Activated effector memory CD4-positive, alpha-beta T cell treated with Interleukin-2 at 50 U/mL for 16 hours (primary cell): ENCODE results near the gene ELP1.
"Not testable (repeated sequence)": the region's sequence is repeated elsewhere in the genome, so short reads cannot be mapped to it uniquely, and the experiment has no call there.

Experiments
- DNase-seq: peaks from one replicate; pipeline ENCODE4 v3.0.0-alpha.2; 2020

ELP1 gene

DNA sequence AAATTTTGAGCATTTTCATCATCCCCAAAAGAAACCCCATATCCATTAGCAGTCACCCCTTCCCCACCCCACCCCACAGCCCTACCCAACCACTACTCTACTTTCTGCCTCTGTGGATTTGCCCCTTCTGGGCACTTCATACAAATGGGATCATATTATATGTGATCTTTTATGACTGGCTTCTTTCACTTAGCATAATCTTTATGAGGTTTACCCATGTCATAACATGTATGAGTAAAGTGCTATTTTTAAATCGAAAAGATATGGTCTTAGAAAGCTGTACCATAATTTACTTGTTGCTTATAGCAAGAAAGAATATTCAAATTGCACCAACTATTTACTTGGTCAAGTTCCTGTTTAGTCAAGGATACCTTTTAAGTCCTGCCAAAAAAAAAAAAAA, 12.7 kb downstream of the ELP1 start:
- DNase-seq, result no peak

DNA sequence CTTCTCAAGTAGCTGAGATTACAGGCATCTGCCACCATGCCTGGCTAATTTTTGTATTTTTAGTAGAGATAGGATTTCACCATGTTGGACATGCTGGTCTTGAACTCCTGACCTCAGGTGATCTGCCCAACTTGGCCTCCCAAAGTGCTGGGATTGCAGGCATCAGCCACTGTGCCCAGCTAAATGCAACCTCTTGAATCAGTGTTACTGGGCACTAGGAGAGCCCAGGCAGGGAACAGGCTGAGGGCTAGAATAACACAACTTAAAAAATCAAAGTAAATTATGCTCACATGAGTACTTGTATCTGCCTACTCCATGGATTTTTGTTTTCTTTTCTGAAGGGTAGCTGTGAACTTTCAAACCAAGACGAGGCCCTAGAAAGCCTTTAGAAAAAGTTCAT, 13.5 kb downstream of the ELP1 start:
- not testable (repeated sequence) for DNase-seq

DNA sequence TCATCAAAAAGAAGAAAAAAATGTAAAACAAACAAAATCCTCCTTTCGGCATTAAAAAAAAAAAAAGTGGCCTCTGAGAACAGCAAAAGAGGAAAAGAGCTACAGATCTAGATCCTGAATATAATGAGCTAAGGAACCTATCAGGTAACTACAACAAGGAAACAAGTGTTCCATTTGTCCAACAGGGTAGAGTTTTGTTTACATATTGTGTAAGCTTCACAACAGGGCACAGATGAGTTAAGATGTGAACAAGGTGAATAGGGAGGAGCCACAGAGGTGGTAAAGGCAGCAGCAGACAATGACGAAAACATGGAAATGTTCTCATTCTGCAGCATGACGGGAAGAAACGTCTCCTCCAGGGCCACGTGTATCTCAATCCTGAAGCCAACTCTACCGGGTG, 14.4 kb downstream of the ELP1 start:
- no peak for DNase-seq

DNA sequence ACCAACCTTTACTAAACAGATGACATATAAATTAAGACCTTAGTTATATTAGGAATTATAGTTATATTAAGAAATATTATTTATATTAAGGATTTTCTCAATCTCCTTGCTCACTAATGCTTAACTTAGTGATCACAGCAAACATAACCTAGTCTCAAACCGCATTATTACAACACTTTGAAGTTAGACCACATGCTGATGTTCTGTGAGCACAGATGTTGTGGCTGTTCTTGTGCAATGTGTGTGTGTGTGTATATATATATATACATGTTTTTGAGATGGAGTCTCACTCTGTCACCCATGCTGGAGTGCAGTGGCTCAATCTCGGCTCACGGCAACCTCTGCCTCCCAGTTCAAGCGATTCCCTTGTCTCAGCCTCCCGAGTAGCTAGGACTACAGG, 20.5 kb downstream of the ELP1 start:
- DNase-seq, result no peak

DNA sequence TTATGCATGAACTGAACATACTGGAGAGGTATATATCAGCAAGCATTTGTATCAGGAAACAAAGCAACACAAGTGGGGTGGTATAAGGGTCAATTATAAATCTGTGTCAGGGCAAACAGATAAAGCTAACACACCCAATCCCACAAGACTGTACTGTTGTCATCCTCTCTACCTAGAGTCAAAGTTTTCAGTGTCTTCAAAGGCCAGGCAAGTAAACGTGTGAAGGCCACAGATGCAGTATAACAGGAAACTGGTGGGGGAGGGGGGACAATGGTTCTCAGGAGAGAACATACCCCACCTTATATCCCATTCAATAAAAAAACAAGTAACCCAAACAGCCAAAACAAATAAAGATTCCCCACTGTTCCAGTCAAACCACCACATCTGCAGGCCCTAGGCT, 22.1 kb downstream of the ELP1 start:
- no peak for DNase-seq

DNA sequence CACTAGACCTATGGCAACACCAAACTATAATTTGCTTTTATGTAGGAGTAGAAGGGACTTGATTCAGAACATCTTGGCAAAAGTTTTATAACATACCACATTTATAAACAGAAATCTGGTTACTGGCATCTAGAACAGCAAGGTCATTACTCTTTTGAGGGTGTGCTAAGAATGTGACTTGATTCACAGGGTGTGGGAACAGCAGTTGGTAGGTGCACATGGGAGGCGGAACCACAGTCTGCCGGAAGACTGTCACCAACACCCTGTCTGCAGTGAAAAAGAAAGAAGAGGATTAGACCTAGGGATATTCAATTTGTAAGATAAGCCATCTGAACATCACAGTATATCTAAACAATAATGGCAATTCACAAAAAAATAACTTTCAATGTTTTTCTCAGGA, 23.0 kb downstream of the ELP1 start:
- no peak for DNase-seq

DNA sequence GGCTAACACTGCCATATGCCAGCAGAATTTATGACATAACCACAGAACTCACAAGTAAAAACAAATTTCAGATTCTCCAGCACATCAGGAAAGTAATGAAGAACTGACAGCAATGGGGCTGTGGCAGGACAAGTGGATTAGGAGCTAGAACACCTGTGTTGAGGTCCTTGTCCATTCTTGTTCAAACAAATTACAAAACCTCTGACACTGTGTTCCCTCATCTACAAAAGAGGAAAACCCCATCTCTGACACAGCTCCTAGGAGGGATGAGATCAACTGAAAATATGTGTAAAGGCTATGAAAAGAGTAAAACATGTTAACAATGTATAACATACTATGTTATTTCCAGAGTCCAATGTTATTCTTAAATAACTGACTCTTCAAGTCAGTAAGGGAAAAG, 23.5 kb downstream of the ELP1 start:
- no peak for DNase-seq

DNA sequence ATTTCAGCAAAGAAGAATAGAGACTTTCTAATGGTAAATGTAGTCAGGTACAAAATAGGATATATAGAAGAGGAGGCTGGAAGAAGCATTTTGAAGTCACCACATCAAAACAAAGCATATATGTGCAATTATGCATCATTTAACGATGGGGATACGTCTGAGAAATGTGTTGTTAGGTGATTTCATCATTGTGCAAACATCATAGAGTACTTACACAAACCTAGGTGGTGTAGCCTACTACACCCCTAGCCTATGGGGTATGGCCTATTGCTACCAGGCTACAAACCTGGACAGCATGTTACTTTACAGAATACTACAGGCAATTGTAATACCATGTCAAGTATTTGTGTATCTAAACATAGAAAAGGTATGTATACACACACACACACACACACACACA, 28.4 kb downstream of the ELP1 start:
- DNase-seq, result no peak

DNA sequence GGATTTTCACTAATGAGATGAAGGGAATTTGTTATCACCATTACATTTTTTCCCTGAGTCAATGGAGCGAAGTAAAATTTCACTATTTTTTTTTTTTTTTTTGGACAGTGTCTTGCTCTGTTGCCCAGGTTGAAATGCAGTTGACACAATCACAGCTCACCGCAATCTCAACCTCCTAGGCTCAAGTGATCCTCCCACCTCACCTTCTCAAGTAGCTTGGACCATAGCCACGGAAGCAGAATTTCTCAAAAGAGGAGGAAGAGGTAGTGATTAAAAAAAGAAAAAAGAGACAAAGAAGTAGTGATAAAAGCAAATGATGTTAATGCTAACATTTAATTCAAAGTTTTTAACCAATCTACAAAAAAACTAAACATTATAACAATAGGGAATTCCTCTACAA, 29.8 kb downstream of the ELP1 start:
- DNase-seq, result no peak

DNA sequence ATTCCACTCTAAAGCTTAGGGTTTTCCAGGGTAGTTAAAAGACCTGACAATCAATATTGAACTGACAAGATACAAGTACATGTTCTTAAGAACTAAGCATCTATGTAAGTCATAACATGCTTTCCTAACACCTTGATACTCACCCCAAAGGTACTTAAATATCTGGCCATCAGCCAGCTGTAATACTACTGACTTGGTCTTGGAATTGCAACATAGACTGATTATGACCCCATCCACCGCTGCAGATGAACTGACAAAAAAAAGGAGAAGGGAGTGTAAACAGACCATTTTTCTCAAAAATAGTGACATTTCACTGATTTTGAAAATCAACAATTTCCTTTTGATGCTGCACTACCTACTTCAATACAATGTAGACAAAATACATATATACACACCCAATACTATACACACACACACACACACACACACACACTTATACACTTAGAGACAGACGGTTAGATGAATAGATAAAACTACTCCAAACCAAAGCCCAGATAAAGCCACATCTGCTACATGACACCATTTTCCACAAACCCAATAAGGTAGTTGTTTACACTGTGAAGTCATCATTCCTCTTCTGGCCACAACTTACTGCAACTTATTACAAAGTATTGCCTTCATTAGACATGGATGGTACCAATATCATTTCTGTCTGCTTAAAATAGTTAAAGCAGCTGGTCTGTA, 30.4 kb downstream of the ELP1 start:
- DNase-seq, result no peak

DNA sequence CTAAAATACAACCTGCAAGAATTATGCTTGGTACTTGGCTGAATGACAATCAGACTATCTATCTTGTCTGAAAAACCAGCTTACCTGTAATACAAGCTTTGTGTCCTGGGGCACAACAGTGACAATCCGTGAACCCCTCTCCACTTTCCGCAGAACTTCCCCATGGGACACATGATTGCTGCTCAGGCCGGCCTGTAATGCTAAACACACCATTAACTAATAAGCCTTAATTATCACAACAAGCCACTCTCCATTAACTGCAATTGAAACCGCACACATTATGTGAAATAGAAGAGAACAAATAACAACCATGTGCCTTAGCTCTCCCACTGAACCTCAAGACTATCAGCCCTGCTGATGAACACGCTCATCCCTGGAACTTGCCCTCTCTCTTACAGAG, 33.7 kb downstream of the ELP1 start:
- DNase-seq, result no peak

DNA sequence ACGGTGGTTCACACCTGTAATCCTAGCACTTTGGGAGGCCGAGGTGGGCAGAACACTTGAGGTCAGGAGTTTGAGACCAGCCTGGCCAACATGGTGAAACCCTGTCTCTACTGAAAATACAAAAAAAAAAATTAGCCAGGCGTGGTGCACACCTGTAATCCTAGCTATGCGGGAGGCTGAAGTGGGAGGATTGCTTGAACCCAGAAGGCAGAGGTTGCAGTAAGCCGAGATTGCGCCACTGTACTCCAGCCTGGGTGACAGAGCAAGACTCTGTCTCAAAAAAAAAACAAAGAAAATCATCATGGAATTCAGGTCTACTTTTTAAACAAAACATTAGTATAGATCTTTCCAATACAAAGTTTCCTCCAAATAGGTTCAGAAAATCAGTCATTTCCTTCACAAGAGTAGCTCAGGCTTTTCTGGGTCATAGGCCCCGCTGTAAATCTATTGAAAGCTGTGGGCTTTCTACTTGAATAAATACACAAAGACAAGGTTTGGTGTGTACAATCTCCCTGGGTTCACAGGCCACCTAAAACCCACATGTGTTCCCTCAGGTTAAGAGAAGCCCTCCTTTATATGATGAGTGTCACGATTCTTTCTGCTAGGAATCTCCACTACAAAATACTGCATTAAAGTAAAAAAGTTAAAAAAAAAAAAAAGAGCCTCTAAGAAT, 34.8 kb downstream of the ELP1 start:
- DNase-seq, result not testable (repeated sequence)

DNA sequence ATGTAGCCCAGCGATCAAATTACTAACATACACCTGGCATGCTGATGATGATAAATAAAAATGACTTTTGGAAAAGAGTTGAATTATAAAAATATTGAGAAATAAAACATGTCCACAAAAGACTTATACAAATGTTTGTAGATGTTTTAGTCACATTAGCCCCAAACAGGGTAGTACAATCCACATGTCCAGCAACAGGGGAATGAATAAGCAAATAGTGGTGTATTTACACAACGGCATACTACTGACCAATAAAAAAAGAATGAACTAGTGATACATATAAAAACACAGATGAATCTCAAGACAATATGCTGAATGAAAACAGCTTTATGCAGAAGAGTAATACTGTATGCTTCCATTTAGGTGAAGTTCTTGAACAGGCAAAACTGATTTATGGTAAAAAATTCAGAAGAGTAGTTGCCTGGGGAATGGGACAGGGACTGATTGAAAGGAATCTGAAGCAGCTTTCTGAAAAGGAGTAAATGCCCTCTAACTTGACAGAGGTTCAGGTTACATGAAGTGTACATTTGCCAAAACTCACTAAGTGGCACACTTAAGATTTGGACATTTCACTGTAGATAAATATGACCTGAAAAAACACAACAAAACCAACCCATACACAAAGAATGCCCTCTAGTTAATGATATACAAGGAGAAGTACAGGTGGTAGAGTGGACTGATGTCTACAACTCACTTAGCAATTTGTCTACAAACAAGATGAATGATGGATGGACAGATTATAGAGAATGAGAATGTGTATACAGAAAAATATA, 36.4 kb downstream of the ELP1 start:
- no peak for DNase-seq

DNA sequence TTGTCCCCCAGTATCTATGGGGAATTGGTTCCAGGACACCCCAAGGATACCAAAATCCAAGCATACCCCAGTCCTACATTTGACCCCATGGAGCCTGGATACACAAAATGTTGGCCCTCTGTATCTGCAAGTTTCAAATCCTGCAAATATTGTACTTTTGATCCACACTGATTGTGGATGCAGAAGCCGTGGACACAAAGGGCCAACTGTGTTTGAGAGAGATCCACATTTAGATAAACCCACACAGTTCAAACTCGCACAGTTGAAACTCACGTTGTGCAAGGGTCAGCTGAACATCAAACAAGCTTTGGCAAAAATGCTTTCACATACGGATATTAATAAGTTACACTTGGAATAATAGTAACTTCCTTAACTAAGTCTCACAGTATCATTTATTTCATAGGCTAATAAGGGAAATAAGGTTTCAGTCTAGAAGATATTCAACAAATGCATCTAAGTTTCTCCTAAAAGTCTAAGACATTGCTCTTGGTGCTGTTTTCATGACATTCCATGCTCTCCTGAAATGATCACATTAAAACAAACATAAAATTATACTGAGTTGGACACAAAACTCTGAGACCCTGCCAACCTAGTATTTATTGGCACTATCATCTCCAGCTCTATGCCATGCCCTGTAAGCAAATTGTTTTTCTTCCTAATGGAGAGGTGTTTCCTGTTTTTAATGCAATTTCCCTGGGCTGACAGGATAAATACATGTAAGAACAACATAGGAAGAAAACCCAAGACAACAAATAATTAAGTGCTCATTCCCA, 39.5 kb downstream of the ELP1 start:
- no peak for DNase-seq

DNA sequence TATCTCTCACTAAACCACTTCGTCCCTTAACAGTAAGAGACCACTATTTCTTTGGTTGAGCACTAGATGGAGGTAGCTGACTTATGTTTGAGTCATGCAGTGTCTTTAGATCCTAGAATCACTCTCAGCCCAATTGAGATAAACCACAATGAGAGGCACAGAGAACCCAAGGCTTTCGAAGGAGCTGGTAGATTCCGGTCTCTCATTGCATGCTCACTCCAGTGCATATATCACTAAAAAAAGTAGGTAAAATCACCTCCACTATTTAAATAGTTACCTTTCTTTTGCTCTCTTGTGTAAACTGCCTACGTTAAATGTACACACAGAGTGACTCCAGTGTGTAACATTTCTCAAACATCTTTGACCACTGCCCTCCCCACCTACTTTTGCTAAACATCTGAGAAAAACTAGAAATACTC, 44.3 kb downstream of the ELP1 start:
- DNase-seq, result no peak

DNA sequence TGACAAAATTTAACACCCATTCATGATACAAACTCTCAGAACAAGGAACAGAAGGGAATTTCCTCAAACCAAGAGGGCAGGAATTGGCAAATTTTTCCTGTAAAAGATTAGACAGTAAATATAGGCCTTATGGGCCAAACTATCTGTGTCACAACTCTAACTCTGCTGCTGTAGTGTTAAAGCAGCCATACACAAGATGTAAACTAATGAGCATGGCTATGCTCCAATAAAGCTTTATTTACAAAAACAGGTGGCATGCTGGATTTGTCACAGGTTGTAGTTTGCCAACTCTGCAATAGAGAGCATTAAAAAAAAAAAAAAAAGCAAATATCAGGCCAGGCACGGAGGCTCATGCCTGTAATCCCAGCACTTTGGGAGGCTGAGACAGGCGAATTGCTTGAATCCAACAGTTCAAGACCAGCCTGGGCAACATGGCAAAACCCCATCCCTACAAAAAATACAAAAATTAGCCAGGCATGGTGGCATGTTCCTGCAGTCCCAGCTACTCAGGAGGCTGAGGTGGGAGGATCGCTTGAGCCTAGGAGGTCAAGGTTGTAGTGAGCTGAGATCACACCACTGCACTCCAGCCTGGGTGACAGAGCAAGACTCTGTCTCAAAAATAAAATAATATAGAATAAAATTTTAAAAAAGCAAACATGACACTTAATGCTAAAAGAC, 47.2 kb downstream of the ELP1 start:
- not testable (repeated sequence) for DNase-seq

DNA sequence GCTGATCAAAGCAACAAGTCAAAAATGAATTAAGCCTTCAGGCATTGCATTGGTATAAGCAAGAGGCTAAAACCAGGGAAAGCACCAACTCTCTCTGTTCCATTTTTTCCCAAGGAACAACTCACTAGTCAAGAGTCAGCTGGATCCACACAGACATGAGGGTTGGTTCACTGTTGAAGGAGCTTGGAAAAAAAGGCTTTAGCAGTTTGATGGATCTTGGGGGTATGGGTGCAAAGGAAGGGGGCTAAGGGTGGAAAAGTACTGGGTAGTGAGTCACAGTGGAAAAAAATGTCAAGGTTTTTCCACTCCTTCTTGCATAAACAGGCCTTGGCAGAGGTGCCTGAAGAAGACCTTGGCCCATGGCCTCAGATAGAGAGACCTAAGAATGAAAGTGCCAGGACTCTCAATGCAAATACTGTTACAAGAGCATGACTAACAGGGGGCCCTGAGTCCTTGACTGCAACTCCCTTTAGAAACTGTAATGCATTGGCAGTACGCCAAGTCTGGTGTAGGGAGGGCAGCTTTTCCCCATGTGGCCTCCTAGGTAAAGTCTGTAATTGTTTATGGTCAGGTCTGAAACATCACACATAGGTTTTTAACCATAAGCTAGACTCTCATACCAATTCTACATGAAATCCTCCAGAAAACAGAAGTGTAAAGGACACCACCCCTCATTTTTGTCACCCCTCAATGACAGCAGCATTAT, 48.1 kb downstream of the ELP1 start:
- DNase-seq, result no peak

DNA sequence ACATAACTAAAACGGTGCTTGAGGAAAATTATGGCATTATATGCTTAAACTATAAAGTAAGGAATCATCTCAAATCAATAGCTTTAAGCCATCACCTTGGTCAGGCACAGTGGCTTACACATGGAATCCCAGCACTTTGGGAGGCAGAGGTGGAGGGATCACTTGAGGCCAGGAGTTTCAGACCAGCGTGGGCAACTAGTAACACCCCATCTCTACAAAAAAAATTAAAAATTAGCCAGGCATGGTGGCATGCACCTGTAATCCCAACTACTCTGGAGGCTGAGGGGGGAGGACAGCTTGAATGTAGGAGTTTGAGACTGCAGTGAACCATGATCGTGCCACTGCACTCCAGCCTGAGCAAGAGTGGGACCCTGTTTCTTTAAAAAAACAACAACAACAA, 49.2 kb downstream of the ELP1 start:
- no peak for DNase-seq

DNA sequence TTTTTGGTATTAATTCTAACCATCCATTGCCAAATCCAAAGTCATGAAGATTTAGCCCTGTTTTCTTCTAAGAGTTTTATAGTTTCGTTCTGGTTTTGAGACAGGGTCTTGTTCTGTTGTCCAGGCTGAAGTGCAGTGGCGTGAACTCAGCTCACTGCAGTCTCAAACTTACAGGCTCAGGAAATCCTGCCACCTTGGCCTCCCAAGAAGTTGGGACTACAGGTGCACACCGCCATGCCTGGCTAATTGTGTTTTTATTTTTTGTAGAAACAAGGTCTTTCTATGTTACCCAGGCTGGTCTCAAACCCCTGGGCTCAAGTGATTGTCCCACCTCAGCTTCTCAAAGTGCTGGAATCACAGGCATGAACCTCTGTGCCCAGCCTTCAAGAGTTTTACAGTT, 50.8 kb downstream of the ELP1 start:
- DNase-seq, result no peak

DNA sequence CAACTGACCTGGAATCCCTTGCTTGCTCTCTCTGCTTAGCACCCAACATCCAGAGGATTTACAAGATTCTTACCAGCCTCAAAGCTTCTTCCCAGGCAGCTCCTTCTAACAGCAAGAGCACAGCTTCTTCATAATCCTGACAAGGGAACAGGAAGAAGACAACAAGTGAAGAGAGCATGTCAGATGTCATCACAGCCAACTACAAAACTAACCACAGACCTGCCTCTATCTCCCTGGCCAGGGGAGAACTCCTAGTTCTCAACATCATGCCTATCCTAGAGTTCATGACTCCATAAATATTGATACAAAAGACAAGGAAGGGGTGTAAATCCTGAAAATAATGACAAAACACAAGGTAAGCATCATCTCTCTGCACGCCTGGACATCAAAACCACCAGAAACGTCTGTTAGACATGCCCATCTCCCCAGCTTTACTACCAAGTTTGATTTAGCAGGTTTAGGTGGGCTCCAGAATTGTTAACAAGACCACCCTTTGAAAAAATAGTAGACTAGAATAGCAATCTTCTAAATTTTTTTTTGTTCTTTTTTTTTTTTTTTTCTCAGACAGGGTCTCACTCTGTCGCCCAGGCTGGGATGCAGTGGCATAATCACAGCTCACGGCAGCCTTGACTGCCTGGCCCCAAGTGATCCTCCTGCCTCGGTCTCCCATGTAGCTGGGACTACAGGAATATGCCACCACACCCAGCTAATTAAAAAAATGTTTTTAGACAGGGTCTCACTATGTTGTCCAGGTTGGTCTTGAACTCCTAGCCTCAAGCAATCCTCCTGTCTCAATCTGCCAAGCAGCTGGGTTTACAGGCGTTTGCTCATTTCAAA, 51.7 kb downstream of the ELP1 start:
- DNase-seq, result no peak

DNA sequence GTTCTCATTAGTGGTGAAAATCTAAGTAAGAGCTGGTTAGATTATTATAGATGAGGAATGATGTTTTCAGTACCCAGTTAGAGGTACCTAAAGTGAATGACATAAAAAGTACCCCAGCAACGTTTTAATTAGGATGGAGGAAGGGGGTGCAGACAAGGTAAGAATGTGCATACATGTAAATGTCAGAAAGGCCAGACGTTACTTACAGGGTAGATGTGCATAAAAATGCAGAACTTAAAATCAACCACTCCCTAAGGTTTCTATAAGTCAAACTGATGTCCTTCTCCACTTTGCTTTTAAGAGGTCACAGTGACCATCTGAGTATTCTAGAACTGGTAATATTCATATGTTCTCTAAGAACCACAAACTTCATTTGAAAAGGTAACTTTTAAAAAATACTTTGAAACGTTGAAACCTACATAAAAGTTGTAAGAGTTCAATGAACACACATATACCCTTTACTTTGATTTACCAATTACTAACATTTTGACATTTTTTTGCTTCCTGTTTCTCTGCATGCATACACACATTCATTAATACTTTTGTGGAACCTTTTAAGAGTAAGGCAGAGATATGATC, 53.1 kb downstream of the ELP1 start:
- DNase-seq, result no peak
